ENCODE measurements around the gene NTF3.

DNA sequence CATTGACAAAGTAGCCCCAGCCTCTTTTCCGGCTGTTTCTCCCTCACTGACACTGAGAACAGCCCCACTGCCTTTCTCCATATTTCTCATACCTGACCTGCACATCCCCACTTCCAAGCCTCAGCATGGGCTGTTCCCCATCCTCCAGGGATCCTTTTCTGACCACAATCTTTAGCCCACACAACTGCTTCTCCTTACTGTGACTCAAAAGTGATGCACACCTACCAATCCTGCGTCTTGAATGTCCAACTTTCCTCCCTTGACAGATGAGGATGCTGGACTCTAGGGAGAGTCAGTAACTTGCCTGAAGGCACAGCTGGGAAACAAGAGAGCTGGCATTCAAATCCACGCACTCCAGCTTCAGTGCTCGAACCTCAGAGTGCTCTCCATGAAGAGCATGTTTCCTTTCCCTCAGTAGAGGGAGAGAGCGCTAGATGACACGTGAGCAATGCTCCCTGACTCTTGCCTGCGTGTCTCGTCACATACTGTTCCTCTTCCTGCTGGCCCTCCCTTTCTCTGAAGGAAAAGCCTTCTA, 75.6 kb downstream of the NTF3 start:
- TF ChIP-seq, protein P1, sequence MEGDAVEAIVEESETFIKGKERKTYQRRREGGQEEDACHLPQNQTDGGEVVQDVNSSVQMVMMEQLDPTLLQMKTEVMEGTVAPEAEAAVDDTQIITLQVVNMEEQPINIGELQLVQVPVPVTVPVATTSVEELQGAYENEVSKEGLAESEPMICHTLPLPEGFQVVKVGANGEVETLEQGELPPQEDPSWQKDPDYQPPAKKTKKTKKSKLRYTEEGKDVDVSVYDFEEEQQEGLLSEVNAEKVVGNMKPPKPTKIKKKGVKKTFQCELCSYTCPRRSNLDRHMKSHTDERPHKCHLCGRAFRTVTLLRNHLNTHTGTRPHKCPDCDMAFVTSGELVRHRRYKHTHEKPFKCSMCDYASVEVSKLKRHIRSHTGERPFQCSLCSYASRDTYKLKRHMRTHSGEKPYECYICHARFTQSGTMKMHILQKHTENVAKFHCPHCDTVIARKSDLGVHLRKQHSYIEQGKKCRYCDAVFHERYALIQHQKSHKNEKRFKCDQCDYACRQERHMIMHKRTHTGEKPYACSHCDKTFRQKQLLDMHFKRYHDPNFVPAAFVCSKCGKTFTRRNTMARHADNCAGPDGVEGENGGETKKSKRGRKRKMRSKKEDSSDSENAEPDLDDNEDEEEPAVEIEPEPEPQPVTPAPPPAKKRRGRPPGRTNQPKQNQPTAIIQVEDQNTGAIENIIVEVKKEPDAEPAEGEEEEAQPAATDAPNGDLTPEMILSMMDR (IDR thresholded peaks at IDR 0.05): no peak
- TF ChIP-seq POLR2A (IDR thresholded peaks at IDR 0.05): no peak

All from lower leg skin (tissue), 3 donors.